ENCODE results near the gene PTPN23. TPM values are rescaled to one million over a fixed set of nuclear protein-coding genes. Genes with fewer than 3 reads are reported as not detected.
"Not testable (repeated sequence)": the region's sequence is repeated elsewhere in the genome, so short reads cannot be mapped to it uniquely, and the experiment has no call there.

Gene PTPN23
- total and polyA plus RNA-seq, 3 donors from 2014 or later = 30.5 to 141 (median 89.3) TPM

DNA sequence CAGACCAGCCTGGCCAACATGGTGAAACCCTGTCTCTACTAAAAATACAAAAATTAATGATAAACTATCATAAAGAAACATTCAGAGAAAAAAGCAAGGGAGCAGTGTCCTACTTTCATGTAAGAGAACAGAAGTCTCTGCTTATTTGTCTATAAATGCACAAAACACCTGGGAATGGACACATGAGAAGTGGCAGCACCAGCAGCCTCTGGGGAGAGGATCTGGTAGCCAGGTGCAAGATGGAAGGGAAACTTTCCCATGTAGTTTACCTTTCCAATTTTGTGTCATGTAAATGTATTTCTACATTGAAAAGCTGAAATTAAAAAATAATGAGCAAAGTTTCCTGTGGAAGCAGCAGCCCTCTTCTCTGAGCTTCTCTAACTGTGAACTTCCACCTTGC is 76.2 kb downstream of the PTPN23 start:
- TF ChIP-seq, protein P1, sequence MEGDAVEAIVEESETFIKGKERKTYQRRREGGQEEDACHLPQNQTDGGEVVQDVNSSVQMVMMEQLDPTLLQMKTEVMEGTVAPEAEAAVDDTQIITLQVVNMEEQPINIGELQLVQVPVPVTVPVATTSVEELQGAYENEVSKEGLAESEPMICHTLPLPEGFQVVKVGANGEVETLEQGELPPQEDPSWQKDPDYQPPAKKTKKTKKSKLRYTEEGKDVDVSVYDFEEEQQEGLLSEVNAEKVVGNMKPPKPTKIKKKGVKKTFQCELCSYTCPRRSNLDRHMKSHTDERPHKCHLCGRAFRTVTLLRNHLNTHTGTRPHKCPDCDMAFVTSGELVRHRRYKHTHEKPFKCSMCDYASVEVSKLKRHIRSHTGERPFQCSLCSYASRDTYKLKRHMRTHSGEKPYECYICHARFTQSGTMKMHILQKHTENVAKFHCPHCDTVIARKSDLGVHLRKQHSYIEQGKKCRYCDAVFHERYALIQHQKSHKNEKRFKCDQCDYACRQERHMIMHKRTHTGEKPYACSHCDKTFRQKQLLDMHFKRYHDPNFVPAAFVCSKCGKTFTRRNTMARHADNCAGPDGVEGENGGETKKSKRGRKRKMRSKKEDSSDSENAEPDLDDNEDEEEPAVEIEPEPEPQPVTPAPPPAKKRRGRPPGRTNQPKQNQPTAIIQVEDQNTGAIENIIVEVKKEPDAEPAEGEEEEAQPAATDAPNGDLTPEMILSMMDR (IDR thresholded peaks at IDR 0.05) = no peak
- no peak for TF ChIP-seq POLR2A (IDR thresholded peaks at IDR 0.05)
- DNase-seq = peak; percentile 2
- no peak overlapping the region for H3K27ac ChIP-seq
- H3K9me3 ChIP-seq = no peaks in the 10 kb centered on the region
- peaks cover 15% of the 10 kb centered on the region for H3K4me1 ChIP-seq
- H3K4me3 ChIP-seq = no peak overlapping the region
- no peaks in the 10 kb centered on the region for H3K36me3 ChIP-seq (ENCODE audit: low read depth, missing control alignments)
- H3K27me3 ChIP-seq = no peaks in the 10 kb centered on the region
- intact Hi-C loops (cut with DNase I; ENCODE audit: low total_unique reads) = no loop called here

DNA sequence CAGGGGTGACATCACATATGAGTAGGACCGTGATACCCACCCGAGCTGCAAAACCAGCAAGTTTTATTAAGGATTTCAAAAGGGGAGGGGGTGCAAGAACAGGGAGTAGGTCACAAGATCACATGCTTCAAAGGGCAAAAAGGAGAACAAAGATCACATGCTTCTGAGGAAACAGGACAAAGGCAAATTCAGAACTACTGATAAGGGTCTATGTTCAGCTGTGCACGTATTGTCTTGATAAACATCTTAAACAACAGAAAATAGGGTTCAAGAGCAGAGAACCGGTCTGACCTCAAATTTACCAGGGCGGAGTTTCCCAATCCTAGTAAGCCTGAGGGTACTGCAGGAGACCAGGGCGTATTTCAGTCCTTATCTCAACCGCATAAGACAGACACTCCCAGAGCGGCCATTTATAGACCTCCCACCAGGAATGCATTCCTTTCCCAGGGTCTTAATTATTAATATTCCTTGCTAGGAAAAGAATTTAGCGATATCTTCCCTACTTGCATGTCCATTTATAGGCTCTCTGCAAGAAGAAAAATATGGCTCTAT is 78.8 kb downstream of the PTPN23 start:
- H3K36me3 ChIP-seq (ENCODE audit: low read depth, missing control alignments); H3K9me3 ChIP-seq; H3K4me3 ChIP-seq; H3K27me3 ChIP-seq; intact Hi-C loops (cut with DNase I; ENCODE audit: low total_unique reads): not testable (repeated sequence)
- Histone ChIP-seq H3K27ac (peak overlapping the region in 1 of 2 donors; percentile 14), H3K4me1 (peaks cover 18% of the 10 kb centered on the region)
- WGBS, 2 donors = 56 to 75% methylated on average over 9 of the region's 9 CpGs
- peak; percentile 13 for DNase-seq

Other genes with a start within 250 kb of the PTPN23 start
- gene SETD2, start 216.9 kb upstream of the PTPN23 start, total RNA-seq = 10 to 100 TPM; 76.7 to 95.2 TPM
- 37.1 TPM for gene SETD2, start 216.9 kb upstream of the PTPN23 start, polyA plus RNA-seq (ENCODE audit: insufficient read depth, low read depth, low replicate concordance)
- gene KIF9, start 98.2 kb upstream of the PTPN23 start, total RNA-seq = 10 to 100 TPM; 37.2 to 53.0 TPM
- 115 TPM for gene KIF9, start 98.2 kb upstream of the PTPN23 start, polyA plus RNA-seq (ENCODE audit: insufficient read depth, low read depth, low replicate concordance)
- 10 to 100 TPM; 24.7 to 26.2 TPM for gene KLHL18, start 98.1 kb upstream of the PTPN23 start, total RNA-seq
- 17.6 TPM for gene KLHL18, start 98.1 kb upstream of the PTPN23 start, polyA plus RNA-seq (ENCODE audit: insufficient read depth, low read depth, low replicate concordance)
- gene SCAP, start 94.9 kb downstream of the PTPN23 start, total RNA-seq = 100 to 1,000 TPM; 276 to 313 TPM
- gene SCAP, start 94.9 kb downstream of the PTPN23 start, polyA plus RNA-seq (ENCODE audit: insufficient read depth, low read depth, low replicate concordance) = 120 TPM
- 10 to 100 TPM; 39.7 to 44.1 TPM for gene ELP6, start 132.7 kb downstream of the PTPN23 start, total RNA-seq
- gene ELP6, start 132.7 kb downstream of the PTPN23 start, polyA plus RNA-seq (ENCODE audit: insufficient read depth, low read depth, low replicate concordance) = 68.4 TPM
- gene CSPG5, start 197.8 kb downstream of the PTPN23 start, total RNA-seq = 1 to 10 TPM; 2.4 to 2.7 TPM
- gene CSPG5, start 197.8 kb downstream of the PTPN23 start, polyA plus RNA-seq (ENCODE audit: insufficient read depth, low read depth, low replicate concordance) = 4.9 TPM

Data from testis (tissue), 3 donors.